Parathyroid adenoma (tissue), 2 donors: ENCODE data around the gene GNAZ.

Experiments
- H2AFZ ChIP-seq: fragments of 300-600 bp; sonication (generic); one replicate; pipeline ENCODE4 v1.7.0; 2017; ENCODE audit warnings: antibody characterized with exemption, mild to moderate bottlenecking
- H3K27ac ChIP-seq: fragments of 300-600 bp; sonication (generic); one replicate; pipeline ENCODE4 v1.7.0; 2017
- H3K27me3 ChIP-seq: fragments of 300-600 bp; sonication (generic); one replicate; pipeline ENCODE4 v1.7.0; 2017; ENCODE audit warnings: low read length; ENCODE audit not compliant: control insufficient read depth, insufficient read depth
- H3K36me3 ChIP-seq: fragments of 300-600 bp; sonication (generic); one replicate; pipeline ENCODE4 v1.7.0; 2017; ENCODE audit warnings: low read length; ENCODE audit not compliant: control insufficient read depth, insufficient read depth
- H3K4me1 ChIP-seq: fragments of 300-600 bp; sonication (generic); one replicate; pipeline ENCODE4 v1.7.0; 2017; ENCODE audit warnings: control low read depth
- H3K4me2 ChIP-seq: fragments of 300-600 bp; sonication (generic); one replicate; pipeline ENCODE4 v1.7.0; 2017; ENCODE audit warnings: low read length
- H3K4me3 ChIP-seq: fragments of 300-600 bp; sonication (generic); one replicate; pipeline ENCODE4 v1.7.0; 2017; ENCODE audit warnings: low read depth, low read length
- H3K79me2 ChIP-seq: fragments of 300-600 bp; sonication (generic); one replicate; pipeline ENCODE4 v1.7.0; 2017; ENCODE audit warnings: control low read depth
- H3K9ac ChIP-seq: fragments of 300-600 bp; sonication (generic); one replicate; pipeline ENCODE4 v1.7.0; 2017; ENCODE audit warnings: mild to moderate bottlenecking
- H3K9me3 ChIP-seq: fragments of 300-600 bp; sonication (generic); one replicate; pipeline ENCODE4 v1.7.0; 2017; ENCODE audit warnings: low read length; ENCODE audit not compliant: control insufficient read depth
- TF ChIP-seq, protein P1 (sequence below): fragments of 300-600 bp; sonication (generic); IDR thresholded peaks from one replicate; pipeline ENCODE4 v1.7.0; 2017; ENCODE audit warnings: antibody characterized with exemption, mild to moderate bottlenecking
- donor health status: primary hyperparathyroidism.

GNAZ gene

DNA sequence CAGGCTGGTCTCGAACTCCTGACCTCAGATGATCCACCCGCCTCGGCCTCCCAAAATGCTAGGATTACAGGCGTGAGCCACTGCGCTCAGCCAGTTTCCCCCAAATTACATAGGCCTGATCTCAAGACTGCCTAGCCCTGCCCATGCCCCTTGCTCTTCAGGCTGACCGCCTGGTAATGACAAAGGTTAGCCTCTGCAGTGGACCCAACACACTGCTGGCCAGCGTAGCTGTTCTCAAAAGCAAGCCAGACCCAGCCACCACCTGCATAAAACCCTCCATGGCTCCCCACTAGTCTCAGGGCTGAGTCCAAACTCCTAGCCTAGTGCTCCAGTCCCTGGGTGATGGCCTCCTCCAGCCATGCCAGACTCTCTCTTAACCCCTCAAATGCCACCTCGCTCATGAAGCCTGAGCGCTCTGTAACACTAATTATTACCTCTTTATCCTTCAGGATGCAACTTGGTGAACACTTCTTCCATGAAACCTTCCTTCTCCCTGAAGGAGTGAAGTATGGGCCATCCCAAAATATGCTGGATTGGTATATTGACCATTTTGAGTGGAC, 72.3 kb downstream of the GNAZ start:
- TF ChIP-seq, protein P1, sequence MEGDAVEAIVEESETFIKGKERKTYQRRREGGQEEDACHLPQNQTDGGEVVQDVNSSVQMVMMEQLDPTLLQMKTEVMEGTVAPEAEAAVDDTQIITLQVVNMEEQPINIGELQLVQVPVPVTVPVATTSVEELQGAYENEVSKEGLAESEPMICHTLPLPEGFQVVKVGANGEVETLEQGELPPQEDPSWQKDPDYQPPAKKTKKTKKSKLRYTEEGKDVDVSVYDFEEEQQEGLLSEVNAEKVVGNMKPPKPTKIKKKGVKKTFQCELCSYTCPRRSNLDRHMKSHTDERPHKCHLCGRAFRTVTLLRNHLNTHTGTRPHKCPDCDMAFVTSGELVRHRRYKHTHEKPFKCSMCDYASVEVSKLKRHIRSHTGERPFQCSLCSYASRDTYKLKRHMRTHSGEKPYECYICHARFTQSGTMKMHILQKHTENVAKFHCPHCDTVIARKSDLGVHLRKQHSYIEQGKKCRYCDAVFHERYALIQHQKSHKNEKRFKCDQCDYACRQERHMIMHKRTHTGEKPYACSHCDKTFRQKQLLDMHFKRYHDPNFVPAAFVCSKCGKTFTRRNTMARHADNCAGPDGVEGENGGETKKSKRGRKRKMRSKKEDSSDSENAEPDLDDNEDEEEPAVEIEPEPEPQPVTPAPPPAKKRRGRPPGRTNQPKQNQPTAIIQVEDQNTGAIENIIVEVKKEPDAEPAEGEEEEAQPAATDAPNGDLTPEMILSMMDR, result no peak
- H3K36me3 ChIP-seq, result no peaks in the 10 kb centered on the region
- no peaks in the 10 kb centered on the region for H3K9me3 ChIP-seq
- no peak overlapping the region for H3K4me2 ChIP-seq
- no peak overlapping the region for H2AFZ ChIP-seq
- H3K79me2 ChIP-seq, result no peaks in the 10 kb centered on the region
- peaks cover 2% of the 10 kb centered on the region for H3K4me1 ChIP-seq
- H3K27ac ChIP-seq, result no peak overlapping the region
- no peaks in the 10 kb centered on the region for H3K27me3 ChIP-seq
- H3K9ac ChIP-seq, result no peak overlapping the region
- no peak overlapping the region for H3K4me3 ChIP-seq

DNA sequence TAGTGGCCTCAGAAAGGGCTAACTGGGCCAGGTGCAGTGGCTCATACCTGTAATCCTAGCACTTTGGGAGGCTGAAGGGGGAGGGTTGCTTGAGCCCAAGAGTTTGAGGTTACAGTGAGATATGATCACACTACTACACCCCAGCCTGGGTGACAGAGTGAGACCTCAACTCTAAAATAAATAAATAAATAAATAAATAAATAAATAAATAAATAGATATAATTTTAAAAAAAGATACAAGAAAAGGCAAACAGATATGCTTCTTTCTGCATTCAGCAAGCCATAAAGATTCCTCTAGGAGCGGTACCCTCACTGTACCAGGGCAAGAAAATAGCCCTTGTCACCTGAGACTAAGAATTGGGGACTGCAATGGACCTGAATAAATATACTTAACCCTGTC, 72.8 kb downstream of the GNAZ start:
- Histone ChIP-seq H3K27me3 (no peaks in the 10 kb centered on the region), H3K27ac (no peak overlapping the region), H3K4me2 (no peak overlapping the region), H3K9me3 (no peaks in the 10 kb centered on the region), H3K4me3 (no peak overlapping the region), H3K4me1 (peaks cover 2% of the 10 kb centered on the region), H3K9ac (no peak overlapping the region), H2AFZ (no peak overlapping the region), H3K79me2 (no peaks in the 10 kb centered on the region), H3K36me3 (no peaks in the 10 kb centered on the region)
- TF ChIP-seq, protein P1, result no peak

DNA sequence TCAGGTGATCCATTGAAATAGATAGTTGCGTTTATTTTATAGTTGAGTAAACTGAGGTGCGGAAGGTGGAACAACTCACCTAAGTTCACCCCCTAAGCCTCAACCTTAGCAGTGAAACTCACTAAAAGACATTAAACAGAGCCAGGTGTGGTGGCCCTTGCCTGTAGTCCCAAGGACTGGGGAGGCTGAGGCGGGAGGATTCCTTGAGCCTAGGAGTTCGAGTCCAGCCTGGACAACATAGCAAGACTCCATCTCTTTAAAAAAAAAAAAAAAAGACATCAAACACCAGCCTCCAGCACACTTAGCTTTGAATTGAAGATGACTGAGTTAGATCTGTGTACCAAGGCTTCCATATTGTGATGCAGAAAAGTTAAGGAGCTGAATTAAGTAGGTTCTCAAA, 74.1 kb downstream of the GNAZ start:
- no peaks in the 10 kb centered on the region for H3K79me2 ChIP-seq
- H3K9ac ChIP-seq, result no peak overlapping the region
- H3K36me3 ChIP-seq, result no peaks in the 10 kb centered on the region
- H3K4me2 ChIP-seq, result peak overlapping the region; percentile 95
- no peak overlapping the region for H3K4me3 ChIP-seq
- TF ChIP-seq, protein P1, result no peak
- peaks cover 2% of the 10 kb centered on the region for H3K4me1 ChIP-seq
- no peak overlapping the region for H2AFZ ChIP-seq
- H3K27me3 ChIP-seq, result no peaks in the 10 kb centered on the region
- no peaks in the 10 kb centered on the region for H3K9me3 ChIP-seq
- no peak overlapping the region for H3K27ac ChIP-seq

DNA sequence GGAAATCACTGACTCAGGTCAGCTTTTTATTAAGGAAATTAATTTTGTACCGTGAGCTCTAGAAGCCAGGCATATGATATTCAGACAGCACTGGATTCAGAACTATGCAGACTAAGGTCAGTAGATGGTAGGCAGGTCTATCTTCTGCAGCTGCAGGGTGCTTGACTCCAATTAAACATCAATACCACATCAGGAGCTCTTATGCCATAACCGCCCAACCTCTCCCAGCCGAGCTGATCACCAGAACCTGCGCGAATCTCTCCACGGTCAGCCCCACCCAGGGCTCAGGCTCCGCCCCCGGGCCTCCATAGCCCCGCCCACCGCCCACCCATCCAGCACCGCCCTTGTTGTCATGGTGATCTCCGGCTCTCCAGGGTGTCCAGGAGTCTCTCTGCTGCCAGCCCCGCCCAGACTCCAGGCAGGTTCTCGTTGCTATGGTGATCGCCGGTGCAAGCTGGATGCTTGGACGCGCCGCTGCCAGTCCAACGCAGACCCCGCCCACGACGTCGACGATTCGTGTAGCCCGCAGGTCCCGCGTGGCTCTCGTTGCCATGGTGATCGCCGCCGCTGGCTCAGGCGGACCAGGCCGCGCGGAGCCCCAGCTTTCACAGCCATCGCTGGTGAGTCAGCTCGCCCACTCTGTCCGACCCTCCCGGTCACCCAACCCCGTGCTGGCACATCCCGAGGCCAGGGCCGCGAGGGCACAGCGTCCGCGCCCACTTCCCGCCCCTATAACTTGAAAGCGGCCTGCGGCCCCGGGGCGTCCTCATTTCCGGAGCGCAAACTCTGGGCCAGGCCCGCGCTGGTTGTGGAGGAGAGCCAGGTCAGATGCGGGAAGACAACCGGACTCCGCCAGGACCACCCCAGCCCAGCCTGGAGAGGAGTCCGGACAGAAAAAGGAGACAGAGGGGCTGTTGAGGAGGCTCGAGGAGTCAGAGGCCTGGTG, 74.9 kb downstream of the GNAZ start, which contains the start of gene RAB36:
RAB36 (plus strand) TSS at position 546 of the 946 bp plus-strand sequence. CDS start 1,140 bp downstream, outside the sequence.
- H3K4me2 ChIP-seq, result peak within 1 kb of the TSS; percentile 95
- no peaks in the 10 kb centered on the region for H3K79me2 ChIP-seq
- no peaks in the 10 kb centered on the region for H3K9me3 ChIP-seq
- H2AFZ ChIP-seq, result peak within 1 kb of the TSS; percentile 72
- no peak within 1 kb of the TSS for H3K9ac ChIP-seq
- peak within 1 kb of the TSS; percentile 74 for H3K4me3 ChIP-seq
- H3K36me3 ChIP-seq, result no peaks in the 10 kb centered on the region
- no peaks in the 10 kb centered on the region for H3K27me3 ChIP-seq
- H3K4me1 ChIP-seq, result peaks cover 2% of the 10 kb centered on the region
- TF ChIP-seq, protein P1, result no peak
- H3K27ac ChIP-seq, result no peak within 1 kb of the TSS
